ENCODE results near the gene EHD1. TPM values are rescaled to one million over a fixed set of nuclear protein-coding genes. Genes with fewer than 3 reads are reported as not detected.

Gene EHD1
- total RNA-seq, 1 donor from 2014 or later: 19.8 TPM

GRCh38 chr11:64832467-64833197, 45.8 kb downstream of the EHD1 start:
- H3K4me3 Mint-ChIP-seq: no peak overlapping the region
- peaks cover 5% of the 10 kb centered on the region for H3K4me1 Mint-ChIP-seq
- H3K4me3 ChIP-seq: no peak overlapping the region
- no peak overlapping the region for H3K27ac ChIP-seq
- no peaks in the 10 kb centered on the region for H3F3A ChIP-seq (ENCODE audit: low read depth)
- TF ChIP-seq CTCF (IDR thresholded peaks at IDR 0.05) (no peak), EZH2 (IDR thresholded peaks at IDR 0.05) (no peak), EZH2phosphoT487 (IDR thresholded peaks at IDR 0.05) (no peak)
- no peak overlapping the region for H3K4me2 ChIP-seq
- H3K27me3 Mint-ChIP-seq (ENCODE audit: insufficient read depth, low read depth): peaks cover 7% of the 10 kb centered on the region
- no peaks in the 10 kb centered on the region for H3K9me3 Mint-ChIP-seq
- H3K36me3 ChIP-seq: no peaks in the 10 kb centered on the region
- H3K27me3 ChIP-seq: no peaks in the 10 kb centered on the region
- no peak overlapping the region for H3K27ac Mint-ChIP-seq
- H3K36me3 Mint-ChIP-seq: no peaks in the 10 kb centered on the region
- DNase-seq (ENCODE audit: low spot score): no peak
- H4K20me1 ChIP-seq (ENCODE audit: low read depth): no peaks in the 10 kb centered on the region
- H3K79me2 ChIP-seq (ENCODE audit: low read depth): no peaks in the 10 kb centered on the region
- H2AFZ ChIP-seq (replicated peaks): no peak overlapping the region
- H3K9me3 ChIP-seq (ENCODE audit: low read depth): no peaks in the 10 kb centered on the region
- peak overlapping the region; percentile 8 for H3K9ac ChIP-seq
- H3K4me1 ChIP-seq: no peaks in the 10 kb centered on the region

GRCh38 chr11:64831411-64831891, 47.0 kb downstream of the EHD1 start:
- DNase-seq (ENCODE audit: low spot score): no peak
- no peak overlapping the region for H3K4me3 ChIP-seq
- no peaks in the 10 kb centered on the region for H3K27me3 ChIP-seq
- Mint-ChIP-seq H3K27me3 (ENCODE audit: insufficient read depth, low read depth) (peaks cover 7% of the 10 kb centered on the region), H3K9me3 (no peaks in the 10 kb centered on the region), H3K27ac (no peak overlapping the region), H3K4me3 (no peak overlapping the region), H3K36me3 (no peaks in the 10 kb centered on the region), H3K4me1 (peaks cover 5% of the 10 kb centered on the region)
- H2AFZ ChIP-seq (replicated peaks): no peak overlapping the region
- H3F3A ChIP-seq (ENCODE audit: low read depth): no peaks in the 10 kb centered on the region
- H3K79me2 ChIP-seq (ENCODE audit: low read depth): no peaks in the 10 kb centered on the region
- no peaks in the 10 kb centered on the region for H3K9me3 ChIP-seq (ENCODE audit: low read depth)
- H3K4me2 ChIP-seq: no peak overlapping the region
- H4K20me1 ChIP-seq (ENCODE audit: low read depth): no peaks in the 10 kb centered on the region
- TF ChIP-seq EZH2phosphoT487 (IDR thresholded peaks at IDR 0.05) (no peak), EZH2 (IDR thresholded peaks at IDR 0.05) (no peak), CTCF (IDR thresholded peaks at IDR 0.05) (no peak)
- no peak overlapping the region for H3K27ac ChIP-seq
- H3K36me3 ChIP-seq: no peaks in the 10 kb centered on the region
- H3K9ac ChIP-seq: no peak overlapping the region
- no peaks in the 10 kb centered on the region for H3K4me1 ChIP-seq

GRCh38 chr11:64829536-64830251, 48.7 kb downstream of the EHD1 start:
- Histone ChIP-seq H3K27me3 (no peaks in the 10 kb centered on the region), H4K20me1 (ENCODE audit: low read depth) (no peaks in the 10 kb centered on the region), H3K4me2 (no peak overlapping the region), H3K27ac (no peak overlapping the region), H2AFZ (replicated peaks) (no peak overlapping the region), H3K4me1 (no peaks in the 10 kb centered on the region), H3K79me2 (ENCODE audit: low read depth) (no peaks in the 10 kb centered on the region), H3K9ac (no peak overlapping the region), H3K4me3 (no peak overlapping the region), H3F3A (ENCODE audit: low read depth) (no peaks in the 10 kb centered on the region), H3K36me3 (no peaks in the 10 kb centered on the region), H3K9me3 (ENCODE audit: low read depth) (no peaks in the 10 kb centered on the region)
- H3K36me3 Mint-ChIP-seq: no peaks in the 10 kb centered on the region
- no peak overlapping the region for H3K4me3 Mint-ChIP-seq
- H3K4me1 Mint-ChIP-seq: peaks cover 5% of the 10 kb centered on the region
- no peak overlapping the region for H3K27ac Mint-ChIP-seq
- H3K9me3 Mint-ChIP-seq: no peaks in the 10 kb centered on the region
- TF ChIP-seq EZH2phosphoT487 (IDR thresholded peaks at IDR 0.05) (no peak), EZH2 (IDR thresholded peaks at IDR 0.05) (no peak), CTCF (IDR thresholded peaks at IDR 0.05) (no peak)
- H3K27me3 Mint-ChIP-seq (ENCODE audit: insufficient read depth, low read depth): peaks cover 7% of the 10 kb centered on the region
- no peak for DNase-seq (ENCODE audit: low spot score)

Data from neural progenitor cell (in vitro differentiated cells).